ENCODE measurements around the gene CHCHD6.
A peak's percentile ranks its signal among the peaks of the same experiment; 100 is the strongest.

The CHCHD6 gene

DNA sequence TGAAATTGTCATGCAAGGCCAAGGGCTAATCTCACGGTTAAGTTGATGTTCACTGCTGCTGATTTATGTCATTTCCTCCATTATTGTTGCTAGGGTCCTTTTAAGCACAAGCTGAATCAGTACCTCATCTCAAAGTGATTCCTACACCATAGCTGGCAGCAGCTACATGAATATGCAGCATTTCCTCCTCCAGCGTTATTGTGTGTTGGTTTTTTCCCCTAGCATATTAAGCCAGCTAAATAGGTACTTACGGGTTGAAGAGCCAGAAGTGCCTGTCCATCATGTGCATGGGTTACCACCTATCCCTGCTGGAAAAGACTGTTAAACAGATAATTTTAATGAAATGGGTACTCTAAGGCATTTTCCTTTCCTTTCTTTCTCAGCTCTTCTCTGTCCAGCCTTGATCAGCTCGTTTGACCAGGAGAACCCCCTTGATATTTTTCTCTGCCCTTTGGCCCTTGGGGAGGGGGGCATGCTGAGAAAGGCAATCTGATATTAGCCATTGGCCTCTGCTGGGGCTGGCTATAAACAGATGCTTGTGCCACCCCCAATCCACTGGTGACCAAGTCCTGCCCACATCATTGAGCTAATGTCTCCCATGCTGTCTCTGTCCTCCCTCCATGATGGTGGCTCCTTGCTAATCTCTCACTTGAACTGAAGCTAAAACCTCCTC, 163.3 kb downstream of the CHCHD6 start:
- DNase-seq, result no peak

DNA sequence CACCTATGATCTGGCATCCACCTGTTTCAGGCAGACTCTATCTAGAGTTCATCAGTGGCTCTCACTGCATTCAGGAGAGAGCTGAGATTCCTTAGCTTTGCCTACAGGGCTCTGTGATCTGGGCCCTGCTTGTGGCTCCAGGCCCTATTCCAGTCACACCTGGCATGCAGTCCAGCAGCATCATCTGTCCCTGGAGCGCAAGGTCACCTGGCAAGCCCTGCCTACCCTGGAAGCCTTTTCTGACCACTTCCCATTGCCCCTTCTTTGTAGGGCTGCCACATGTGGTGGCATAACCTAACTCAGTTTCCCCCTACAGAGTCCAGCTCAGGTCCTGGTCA, 163.8 kb downstream of the CHCHD6 start:
- no peak for DNase-seq

DNA sequence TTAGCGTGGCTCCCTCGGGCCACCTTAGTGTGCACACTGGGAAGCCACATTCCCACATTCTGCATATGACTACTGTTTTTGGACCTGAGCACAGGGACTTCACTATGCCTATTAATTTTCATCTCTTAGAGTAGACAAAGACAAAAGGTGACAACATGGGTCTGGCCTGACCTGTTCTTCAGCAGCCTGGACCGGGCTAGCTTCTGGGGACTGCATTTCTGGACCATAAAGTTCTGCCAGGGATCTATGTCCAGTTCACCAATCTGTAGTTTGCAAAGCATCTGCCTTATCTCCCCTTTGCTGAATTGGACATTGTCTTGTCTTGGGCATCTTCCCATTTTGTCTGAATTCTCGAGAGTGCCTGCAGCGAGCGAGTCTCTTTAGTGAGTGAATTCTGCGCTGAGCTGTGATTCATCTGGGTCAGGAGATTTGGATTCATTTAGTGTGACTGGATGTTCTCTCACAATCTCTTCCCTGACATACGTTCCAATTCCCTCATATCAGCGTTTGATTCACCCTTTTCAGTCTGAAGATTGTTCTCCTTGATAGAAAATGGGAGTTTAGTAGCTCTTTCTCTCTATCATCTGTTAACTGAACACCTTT, 166.7 kb downstream of the CHCHD6 start:
- no peak for DNase-seq

DNA sequence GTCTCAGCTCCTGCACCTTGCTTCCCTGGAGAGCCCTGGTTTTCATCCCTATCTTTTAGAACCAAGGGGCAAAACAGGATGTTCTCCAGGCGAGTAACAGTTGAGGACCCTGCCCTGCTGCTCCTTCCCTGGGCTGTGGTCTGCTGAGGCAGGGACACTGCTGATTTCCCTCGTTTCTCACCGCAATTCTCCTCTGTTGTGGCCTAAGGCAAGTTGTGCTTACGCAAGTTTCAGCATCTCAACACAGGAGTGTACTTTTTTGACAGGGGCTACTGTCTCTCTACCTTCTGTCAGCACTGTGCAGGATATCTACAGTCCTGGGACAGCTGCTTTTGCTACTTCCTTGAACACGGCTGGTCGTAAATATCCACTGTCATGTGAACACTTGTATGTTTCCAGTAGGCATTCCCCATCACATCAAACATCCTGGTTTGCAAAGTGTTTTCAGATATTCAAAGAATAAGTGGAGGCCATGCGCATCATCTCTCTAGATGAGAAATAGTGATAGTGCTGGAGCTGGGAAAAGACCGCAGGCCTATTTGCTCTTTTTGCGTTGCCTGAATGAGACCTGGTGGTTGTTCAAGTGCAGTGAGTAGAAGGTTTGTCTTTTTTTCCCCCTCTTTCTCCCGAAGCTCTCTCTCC, 168.8 kb downstream of the CHCHD6 start:
- no peak for DNase-seq

DNA sequence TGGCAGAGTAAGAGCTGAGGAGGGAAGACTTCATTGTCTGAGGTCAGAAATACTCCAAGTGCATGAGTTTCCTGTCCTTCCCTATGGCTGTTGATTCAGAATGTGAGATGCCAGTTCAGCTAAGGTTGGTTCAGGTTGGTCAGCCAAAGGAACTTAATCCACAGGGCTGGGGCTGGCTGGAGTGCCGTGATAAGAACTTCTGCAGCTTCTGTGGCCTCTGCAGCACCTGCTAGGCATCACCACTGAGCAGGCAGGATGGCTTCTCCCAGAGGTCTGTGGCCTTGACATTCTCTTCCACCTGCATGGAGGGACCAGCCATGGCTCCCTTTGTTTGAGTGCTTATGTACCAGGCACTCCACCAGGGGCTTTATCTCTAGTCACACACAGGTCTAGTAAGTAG, 169.4 kb downstream of the CHCHD6 start:
- DNase-seq, result no peak

DNA sequence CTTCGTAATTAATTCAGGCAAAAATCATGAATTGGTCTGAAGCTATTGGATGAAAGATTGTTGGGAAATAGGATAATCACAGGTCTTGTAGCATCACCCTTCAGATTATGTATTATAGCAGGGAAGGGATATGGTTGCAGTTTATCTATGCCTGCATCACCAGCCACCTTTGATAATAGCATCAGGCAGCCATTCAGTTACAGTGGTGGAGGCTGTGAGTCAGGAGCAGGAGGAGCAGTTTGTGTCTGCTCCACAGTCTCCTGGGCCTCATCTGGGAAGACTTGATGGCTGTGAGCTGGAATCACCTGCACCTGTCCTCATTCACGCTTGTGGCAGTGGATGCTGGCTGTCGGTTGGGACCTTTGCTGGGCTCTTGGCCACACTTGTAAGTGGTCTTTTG, 174.6 kb downstream of the CHCHD6 start:
- DNase-seq, result no peak

DNA sequence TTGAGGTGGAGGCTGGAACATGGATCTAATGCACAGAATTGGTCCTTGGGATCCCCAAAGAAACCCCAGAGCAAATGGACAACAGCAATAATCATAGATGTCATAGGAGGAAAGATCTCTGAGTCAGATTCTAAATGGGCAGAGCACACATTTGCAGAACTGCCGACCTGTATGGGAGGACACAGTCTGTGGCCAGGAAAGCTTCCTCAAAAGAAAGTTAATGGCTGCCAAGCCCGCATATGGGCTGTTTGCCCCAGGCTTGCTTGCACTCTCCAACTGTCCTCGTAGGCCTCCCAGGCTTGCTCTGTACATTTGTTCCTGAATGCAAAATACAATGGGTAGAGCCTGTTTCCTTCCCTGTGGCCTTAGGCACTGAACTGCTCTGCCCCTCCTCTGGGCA, 176.9 kb downstream of the CHCHD6 start:
- no peak for DNase-seq

DNA sequence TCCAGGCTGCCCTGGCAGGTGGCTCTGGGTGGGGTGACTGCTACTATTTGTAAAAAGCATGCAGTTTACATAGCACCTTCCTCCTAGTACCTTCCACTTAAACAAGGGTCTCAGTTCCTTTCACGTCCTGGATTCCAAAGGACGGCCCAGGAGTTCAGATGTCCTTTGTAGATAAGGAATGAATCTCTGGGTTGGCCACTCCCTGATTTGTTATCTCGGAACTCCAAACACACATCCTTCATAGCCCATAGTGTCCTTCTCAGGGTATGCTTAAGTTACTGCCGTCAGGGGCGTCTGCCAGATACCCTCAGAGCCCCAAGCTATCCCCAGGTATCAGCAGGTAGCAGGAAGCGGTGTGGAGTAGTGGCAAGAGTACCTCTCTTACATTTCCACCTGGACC, 177.8 kb downstream of the CHCHD6 start:
- no peak for DNase-seq

DNA sequence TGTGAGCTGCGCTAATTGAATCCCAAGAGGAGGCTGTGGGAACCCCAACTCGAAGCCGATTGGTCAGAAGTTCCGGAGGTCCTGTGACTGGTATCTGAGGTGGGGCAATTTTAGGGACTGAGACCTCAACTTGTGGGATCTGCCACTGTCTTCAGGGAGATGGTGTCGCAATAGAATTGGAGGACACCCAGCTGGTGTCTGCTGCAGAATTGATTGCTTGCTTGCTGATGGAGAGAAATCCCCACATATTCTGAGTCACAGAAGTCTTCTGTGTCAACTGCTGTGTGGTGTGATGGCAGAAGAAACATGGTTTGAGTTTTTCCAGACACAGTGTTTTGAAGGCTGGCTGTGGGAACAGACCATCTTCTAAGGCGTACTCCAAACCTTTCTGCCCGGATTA, 179.2 kb downstream of the CHCHD6 start:
- DNase-seq, result no peak

DNA sequence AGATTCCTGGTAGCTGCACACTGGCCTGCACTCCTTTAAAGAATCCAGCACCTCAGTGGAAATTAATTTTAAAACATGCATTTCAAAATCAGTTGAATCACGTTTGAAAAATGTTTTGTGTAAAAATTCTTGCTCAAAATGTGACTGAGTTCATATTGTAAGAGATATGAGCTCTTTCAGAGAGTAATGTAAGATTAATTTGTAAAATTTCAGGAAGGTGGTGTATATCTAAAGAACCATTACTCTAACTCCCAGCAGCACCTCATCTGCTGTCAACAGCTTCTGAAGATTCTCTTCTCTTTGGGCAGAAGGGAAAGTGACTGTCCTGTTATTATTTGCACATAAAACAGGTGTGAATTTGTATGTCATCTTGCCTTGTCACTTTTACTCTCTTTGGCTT, 181.4 kb downstream of the CHCHD6 start:
- no peak for DNase-seq

DNA sequence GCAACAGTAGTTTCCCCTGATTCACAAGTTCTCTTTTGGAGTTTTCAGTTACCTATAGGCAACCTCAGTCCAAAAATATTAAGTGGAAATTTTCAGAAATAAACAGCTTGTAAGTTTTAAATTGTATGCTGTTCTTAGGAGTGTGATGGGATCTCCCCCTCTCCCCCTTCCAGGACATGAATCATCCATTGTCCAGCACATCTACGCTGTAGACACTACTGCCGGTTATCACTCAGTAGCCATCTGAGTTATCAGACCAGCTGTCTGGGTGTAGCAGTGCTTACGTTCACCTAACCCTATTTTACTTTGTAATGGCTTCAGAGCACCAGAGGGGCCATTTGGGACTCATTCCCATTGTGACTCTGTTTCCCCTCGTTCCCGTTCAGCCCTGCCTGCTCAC, 182.2 kb downstream of the CHCHD6 start:
- DNase-seq, result no peak

DNA sequence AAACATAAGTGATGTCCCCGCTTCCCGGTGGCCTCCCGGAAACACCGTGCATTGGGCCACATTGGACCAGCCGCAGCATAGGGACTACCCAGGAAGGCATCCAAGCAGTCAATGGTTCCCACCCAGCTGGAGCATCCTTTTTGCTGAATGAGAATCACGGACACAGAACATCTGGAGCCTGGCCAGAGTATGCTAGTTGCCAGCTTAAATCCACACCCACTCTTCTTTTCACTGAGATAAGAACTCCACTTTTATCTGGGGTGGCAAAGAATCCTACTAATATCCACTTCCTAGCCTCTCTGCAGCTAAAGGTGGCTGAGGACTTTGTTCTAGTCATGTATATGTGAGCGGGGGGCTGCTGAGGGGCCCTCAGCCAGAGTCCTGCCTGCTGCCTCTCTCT, 183.6 kb downstream of the CHCHD6 start:
- DNase-seq, result no peak

DNA sequence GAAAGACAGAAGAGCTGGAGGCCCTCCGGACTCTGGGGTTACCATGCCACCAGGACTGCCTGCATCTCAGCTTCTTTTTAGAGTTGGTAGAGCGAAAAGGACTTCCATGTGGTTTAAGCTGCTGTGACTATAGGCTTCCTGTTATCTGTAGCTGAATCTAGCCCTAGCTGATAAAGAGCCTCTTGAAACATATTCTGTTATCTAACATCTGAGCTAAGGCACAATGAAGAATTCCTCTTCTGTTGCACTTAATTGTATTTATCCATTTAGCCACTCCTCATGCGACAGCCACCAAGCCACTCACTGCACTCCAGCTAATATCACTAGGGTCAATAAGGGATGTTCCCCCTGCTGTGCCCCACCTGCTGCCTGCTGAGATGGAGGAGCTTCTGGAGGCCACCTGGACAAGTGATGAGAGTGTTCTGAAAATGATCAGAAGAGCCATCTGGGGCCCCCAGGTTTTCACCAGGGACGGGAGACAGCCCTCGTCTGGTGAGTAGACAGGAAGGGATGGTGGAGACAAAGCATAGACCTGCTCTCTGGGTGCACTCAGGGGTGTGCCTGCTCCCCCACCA, 184.2 kb downstream of the CHCHD6 start:
- peak; percentile 100 for DNase-seq

DNA sequence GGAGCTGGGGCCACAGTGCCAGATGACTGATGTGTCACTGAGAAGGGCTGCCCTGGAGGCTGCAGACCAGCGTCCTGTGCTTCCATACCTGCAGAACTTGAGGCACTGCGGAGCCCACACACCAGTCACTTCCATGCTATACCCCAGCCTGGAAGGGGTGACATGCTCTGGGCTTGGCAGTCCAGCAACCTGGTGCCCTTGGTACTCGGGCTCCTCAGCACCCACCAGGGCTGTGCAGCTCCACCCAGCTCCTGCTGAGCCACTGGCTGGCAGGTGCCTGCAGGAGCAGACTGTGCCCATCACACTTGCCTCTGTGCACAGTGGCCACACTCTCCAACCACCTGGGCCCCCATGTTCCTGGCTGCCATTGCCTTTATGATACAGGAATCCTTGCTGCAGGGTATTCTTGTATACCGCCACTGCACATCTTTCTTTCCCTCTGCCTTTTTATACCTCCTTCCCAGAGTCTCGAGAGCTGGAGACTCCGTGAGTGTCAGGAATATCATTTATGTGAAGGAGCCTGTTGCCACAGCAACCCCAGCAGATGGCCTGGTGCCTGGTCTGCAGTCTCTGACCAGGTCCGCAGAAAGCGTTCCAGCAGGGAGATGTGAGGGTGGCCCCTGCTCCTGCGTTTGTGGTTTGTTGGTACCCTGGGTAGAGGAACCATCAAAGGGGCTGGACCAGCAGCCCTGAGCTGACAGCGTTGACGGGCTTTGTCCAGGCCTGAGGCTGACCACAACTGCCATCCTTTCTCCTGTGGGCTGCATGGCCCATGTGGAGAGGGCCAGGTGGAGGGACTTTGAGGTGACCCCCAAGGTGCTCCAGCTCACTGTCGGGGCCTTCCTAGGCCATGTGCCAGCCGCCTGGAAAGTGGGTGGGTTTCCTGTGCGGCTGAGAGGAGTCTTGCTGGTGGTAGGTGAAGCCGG, 185.5 kb downstream of the CHCHD6 start:
- DNase-seq, result peak; percentile 38

DNA sequence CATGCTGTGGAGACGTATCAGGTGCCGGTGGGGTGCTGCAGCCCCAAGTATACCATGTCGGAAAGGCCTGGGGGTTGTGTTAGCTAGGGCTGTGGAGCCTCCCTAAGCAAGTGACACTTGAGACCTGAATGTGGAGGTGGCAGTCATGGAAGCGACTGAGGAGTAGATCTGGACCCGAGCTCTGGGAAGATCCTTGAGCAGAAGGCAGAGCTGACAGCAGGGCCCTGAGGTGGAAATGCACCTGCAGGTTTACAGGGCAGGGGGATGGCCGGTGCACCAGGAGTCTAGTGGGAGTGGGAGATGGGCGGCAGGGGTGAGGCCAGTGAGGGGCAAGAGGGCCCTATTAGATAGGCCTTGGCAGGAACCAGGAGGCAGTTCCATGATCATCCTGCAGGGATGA, 187.1 kb downstream of the CHCHD6 start:
- no peak for DNase-seq

DNA sequence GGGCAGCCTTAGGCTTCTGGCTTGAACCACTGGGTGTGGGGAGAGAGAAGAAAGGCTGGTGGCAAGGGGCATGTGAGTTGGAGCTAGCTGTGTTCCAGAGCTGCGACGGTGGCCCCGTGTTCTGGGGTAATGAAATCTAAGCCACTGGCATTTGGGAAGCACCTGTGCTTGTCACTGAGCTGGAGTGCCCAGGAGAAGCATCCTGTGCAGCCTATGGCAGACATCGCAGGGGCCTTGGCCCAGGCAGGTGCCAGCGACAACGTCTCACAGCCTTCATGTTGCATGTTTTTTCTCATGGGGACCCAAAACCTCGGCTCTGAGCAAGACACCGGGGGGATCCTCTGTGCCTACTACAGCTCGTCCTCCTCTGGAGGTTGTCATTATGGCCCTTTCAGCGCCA, 187.8 kb downstream of the CHCHD6 start:
- DNase-seq, result no peak

DNA sequence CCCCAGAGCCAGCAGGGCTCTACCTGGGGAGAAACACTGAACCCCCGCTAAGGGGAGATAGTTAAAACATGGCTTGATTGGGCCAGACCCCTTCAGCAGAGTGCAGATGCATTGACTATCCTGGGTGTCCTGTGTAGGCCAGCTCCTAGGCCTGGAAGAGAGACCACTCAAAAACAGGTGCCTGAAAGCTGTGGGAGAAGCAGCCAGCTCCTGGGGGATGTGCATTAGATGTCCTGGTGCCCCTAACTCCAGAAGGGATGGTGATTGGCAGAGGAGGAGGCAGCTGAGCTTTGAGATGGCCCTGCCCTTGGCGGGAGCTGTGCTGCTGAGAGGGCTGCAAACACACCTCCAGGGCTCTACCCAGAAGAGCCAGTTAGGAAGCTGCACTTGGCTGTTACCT, 189.6 kb downstream of the CHCHD6 start:
- DNase-seq, result no peak

DNA sequence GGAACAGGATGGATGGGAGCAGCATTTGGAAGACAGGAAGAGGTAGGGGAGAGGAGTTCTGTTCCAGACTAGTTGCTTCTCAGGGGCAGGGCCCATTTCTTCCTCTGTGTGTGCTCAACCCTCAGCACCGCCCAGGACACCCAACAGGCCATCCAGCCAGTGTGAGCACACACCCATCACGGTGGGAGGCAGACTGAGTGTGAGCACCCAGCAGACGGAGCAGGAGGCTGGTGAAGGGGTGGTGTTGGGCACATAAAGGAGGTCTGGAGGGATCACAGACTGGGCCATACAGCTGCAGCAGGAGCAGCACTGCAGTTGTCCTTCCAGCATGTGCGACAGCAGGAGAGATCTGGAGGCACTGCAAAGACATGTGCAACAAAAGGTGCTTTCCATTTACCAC, 190.4 kb downstream of the CHCHD6 start:
- DNase-seq, result no peak

DNA sequence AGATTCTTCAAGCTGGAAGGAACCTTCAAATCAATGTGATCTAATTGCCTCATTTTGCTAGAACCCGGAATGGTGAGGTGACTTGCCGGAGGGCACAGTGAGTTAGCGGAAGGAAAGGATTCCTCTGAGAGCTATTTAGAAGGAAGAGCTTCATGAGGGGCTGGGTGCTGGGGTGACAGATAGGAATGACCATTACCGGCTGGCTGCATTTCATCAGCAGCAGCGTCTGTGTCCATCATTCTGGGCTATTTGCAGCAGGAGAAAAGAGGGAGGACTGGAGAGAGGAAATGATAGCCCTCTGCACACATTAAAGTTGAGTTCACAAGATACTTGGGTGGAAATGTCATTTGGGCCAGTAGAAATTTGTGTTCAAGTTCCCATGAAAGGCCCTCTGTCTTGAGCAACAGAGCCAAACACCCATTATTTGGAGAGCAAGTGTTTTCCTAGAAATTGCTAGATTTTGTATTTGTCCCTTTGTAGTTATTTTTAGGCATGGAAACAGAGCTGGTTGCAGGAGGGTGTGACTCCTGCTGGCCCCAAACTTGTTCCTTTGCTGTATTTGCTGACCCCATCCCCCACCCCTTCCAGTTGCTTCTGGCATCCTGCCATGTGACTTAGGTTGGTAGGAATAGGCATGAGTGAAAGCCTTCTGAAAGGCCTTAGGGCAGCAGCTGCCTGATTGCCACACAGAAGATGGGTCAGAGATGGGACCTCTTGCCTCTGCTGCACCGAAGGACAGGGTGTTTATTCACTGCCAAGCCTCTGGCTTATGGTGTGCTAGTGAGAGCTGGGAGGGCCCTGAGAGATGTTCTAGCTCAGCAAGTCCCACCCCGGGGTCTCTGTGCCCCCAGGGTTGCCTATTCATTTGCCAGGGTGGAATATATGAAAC, 191.4 kb downstream of the CHCHD6 start:
- DNase-seq, result no peak

DNA sequence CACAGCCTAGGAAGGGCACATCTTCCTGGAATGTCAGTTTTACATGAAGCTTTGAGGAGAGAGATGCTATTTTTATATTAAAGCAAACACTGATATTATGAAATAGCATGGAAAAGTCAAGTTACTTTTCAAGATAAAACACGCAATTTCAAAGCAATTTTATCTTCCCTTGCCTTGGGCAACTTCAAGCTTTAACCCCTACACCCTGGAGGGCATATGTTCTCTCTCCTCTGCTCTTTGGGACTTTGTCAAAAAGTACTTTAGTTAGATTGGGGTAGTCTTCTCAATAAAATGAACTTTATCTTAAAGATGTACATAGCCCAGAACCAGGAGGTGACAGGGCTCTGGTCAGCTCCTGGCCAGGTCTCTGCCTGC, 192.0 kb downstream of the CHCHD6 start:
- DNase-seq, result no peak

DNA sequence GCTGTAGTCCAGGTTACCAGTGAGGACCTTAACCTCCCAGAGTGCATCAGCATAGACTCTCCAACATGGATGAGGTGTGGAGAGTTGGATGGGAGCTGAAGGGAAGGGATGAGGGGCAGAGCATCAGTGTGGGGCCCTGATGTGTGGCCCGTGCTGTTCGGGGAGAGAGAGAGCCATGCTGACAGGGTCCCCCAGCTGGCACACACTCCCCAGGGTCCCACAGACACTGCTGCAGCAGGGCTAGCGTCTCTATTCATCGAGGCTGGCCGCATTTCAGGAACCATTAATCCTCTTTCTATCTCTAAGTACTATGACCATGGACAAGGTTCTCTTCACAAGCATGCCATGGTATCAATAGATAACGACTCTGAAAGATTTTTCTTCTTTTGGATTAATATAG, 192.9 kb downstream of the CHCHD6 start:
- DNase-seq, result no peak

DNA sequence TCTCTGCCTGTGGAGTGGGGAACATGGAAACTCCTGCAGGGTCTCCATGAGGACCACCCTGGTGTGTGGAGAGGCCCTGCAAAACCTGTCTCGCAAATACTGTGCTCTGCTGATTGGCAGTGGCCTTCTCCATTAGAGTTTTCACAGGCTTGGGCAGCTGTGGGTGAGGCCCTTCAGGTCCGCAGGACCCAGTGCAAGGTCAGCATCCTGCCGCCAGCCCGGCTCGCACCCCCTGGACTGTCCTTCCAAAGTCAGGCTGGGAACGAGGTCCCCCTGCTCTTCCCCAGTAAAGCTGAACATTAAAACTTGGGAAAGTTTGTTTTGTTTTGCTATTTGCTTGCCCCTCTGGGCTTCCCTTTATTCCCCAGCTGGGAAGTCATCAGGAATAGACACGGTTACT, 193.9 kb downstream of the CHCHD6 start:
- no peak for DNase-seq
